Panc1 (cell line): ENCODE data around the gene RAB40B.

Experiments used
- CTCF ChIP-seq: fragments of 450-650 bp; IDR thresholded peaks from 2 replicates; pipeline ENCODE4 v1.5.1; 2017; ENCODE audit warnings: mild to moderate bottlenecking
- TCF7L2 ChIP-seq: IDR thresholded peaks from 2 replicates; pipeline ENCODE4 v1.6.1; 2011; ENCODE audit warnings: mild to moderate bottlenecking, low read depth, low read length, inconsistent platforms

- TF ChIP-seq TCF7L2 (no peak), CTCF (no peak)
These were observed 60.2 kb downstream of the RAB40B start for GRCh38 chr17:82638183-82638773.
